Subcutaneous abdominal adipose tissue (tissue), 5 donors: ENCODE measurements around the gene FGFR2.

Source experiments
- H3K27ac ChIP-seq: one replicate; pipeline ENCODE4 v1.7.0; 2013; ENCODE audit warnings: low read depth, mild to moderate bottlenecking, inconsistent platforms, low read length, moderate library complexity
- H3K27me3 ChIP-seq, 5 donors: one replicate each; pipeline ENCODE4 v1.7.0; 2013; ENCODE audit warnings: low read length in 5 of 5, inconsistent platforms in 1 of 5; ENCODE audit not compliant: control insufficient read depth in 5 of 5, insufficient read depth in 4 of 5
- H3K36me3 ChIP-seq, 5 donors: one replicate each; pipeline ENCODE4 v1.7.0; 2013; ENCODE audit warnings: low read length in 5 of 5; ENCODE audit not compliant: control insufficient read depth in 5 of 5, insufficient read depth in 5 of 5
- H3K4me1 ChIP-seq, 5 donors: one replicate each; pipeline ENCODE4 v1.7.0; 2013; ENCODE audit warnings: low read length in 5 of 5, mild to moderate bottlenecking in 3 of 5, moderate library complexity in 1 of 5; ENCODE audit not compliant: control insufficient read depth in 5 of 5, insufficient read depth in 5 of 5
- H3K4me3 ChIP-seq, 5 donors: one replicate each; pipeline ENCODE4 v1.7.0; 2013; ENCODE audit warnings: low read length in 5 of 5, low read depth in 1 of 5
- H3K9ac ChIP-seq, 5 donors: one replicate each; pipeline ENCODE4 v1.7.0; 2013; ENCODE audit warnings: low read length in 5 of 5, mild to moderate bottlenecking in 4 of 5, moderate library complexity in 3 of 5
- H3K9me3 ChIP-seq, 5 donors: one replicate each; pipeline ENCODE4 v1.7.0; 2013; ENCODE audit warnings: low read length in 5 of 5; ENCODE audit not compliant: control insufficient read depth in 5 of 5
- donor health status: healthy.
- donor health status: healthy.
- donor health status: healthy.
- donor health status: healthy.
- donor health status: healthy.

Gene FGFR2

GRCh38 chr10:121435099-121435875, 163.0 kb downstream of the FGFR2 start:
- Histone ChIP-seq H3K27ac (no peak overlapping the region), H3K4me3 (no peak overlapping the region), H3K36me3 (no peaks in the 10 kb centered on the region), H3K4me1 (peaks cover 0 to 30% (median 16%) of the 10 kb centered on the region in 5 donors), H3K9ac (no peak overlapping the region), H3K9me3 (no peaks in the 10 kb centered on the region), H3K27me3 (no peaks in the 10 kb centered on the region)

- H3K9me3 ChIP-seq = no peaks in the 10 kb centered on the region
- H3K4me3 ChIP-seq = no peak overlapping the region
- no peak overlapping the region for H3K9ac ChIP-seq
- H3K27ac ChIP-seq = no peak overlapping the region
- peaks cover 0 to 22% (median 16%) of the 10 kb centered on the region in 5 donors for H3K4me1 ChIP-seq
- no peaks in the 10 kb centered on the region for H3K36me3 ChIP-seq
- H3K27me3 ChIP-seq = no peaks in the 10 kb centered on the region
These were observed 164.3 kb downstream of the FGFR2 start for GRCh38 chr10:121433965-121434364.

GRCh38 chr10:121428867-121429266, 169.4 kb downstream of the FGFR2 start:
- Histone ChIP-seq H3K4me1 (no peaks in the 10 kb centered on the region), H3K4me3 (no peak overlapping the region), H3K9me3 (no peaks in the 10 kb centered on the region)

More at GRCh38 chr10:121428867-121429266, 169.4 kb downstream of the FGFR2 start:
- no peak overlapping the region for H3K9ac ChIP-seq
- no peaks in the 10 kb centered on the region for H3K36me3 ChIP-seq
- H3K27me3 ChIP-seq = no peaks in the 10 kb centered on the region
- no peak overlapping the region for H3K27ac ChIP-seq
